ENCODE measurements around the gene TAAR9. TPM values are rescaled to one million over a fixed set of nuclear protein-coding genes. Genes with fewer than 3 reads are reported as not detected.

TAAR9 gene
- total RNA-seq, 2 donors from 2014 or later: not detected

DNA sequence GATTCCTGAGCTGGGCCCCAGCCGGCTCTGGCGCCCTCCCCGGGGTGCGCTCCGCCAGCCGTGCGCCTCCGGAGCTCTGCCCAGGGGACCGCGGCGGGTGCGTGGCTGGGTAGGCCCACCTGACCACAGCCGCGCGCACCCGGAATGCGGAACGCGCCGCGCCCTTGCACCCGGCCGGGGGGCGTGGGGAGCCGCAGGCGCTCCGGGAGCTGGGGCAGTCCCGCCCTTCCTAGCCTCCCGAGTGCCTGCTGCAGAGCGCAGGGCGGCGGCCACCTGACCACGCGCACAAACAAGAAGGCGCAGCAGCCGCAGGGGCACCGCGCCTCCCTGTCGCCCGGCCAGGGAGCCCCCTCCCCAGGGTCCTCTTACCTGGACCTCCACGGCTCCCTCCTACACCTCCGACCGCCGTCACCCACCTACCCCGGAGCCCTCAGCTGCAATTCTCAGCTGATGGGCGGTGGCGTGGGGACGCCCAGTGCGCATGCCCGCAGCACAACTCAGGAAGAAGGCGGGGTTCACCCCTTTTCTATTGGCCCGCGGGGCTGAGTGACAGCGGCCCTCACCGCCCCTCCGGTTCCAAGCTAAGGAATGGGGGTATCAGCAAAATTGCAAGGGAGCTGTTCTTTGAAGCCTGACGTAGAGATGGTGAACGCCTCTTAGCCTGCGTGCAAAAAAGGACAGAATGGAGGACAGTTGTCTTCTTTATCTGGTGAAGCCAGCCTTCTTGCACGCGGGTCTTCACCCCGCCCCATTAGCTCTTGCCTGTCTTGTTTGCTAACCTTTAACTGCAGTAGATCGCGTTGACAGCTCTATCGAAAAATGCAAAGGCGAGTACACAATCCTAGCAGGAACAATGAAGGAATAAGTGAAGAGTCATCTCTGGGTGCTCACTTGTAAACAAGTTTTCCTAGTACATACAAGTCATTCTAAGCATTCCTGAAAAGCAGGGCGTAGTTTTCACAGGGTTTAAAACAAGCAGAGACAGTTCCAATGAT is 25.1 kb upstream of the TAAR9 start, which contains the start of gene STX7:
Gene STX7, minus strand, starts transcription at position 479 of the 995 bp plus-strand sequence. CDS start 9,586 bp downstream, outside the sequence.
- Histone ChIP-seq H3K36me3 (ENCODE audit: control insufficient read depth, insufficient read depth, low read length) (no peaks in the 10 kb centered on the region), H3K4me1 (ENCODE audit: control insufficient read depth, insufficient read depth, low read length) (peaks cover 3% of the 10 kb centered on the region), H3K4me3 (ENCODE audit: low read length) (peak within 1 kb of the TSS; percentile 96), H3K27me3 (ENCODE audit: control insufficient read depth, insufficient read depth, low read length, poor library complexity, severe bottlenecking) (peaks cover 27% of the 10 kb centered on the region), H3K9ac (ENCODE audit: extremely low read depth, low read length, poor library complexity, severe bottlenecking) (peak within 1 kb of the TSS; percentile 78), H3K27ac (ENCODE audit: low read depth, low read length) (no peak within 1 kb of the TSS), H3K9me3 (ENCODE audit: control insufficient read depth, low read length) (no peaks in the 10 kb centered on the region)
- peak; percentile 96 for DNase-seq
- H3K9me3 Mint-ChIP-seq: no peaks in the 10 kb centered on the region
- peak within 1 kb of the TSS; percentile 86 for H3K4me3 Mint-ChIP-seq
- H3K27ac Mint-ChIP-seq: peak within 1 kb of the TSS; percentile 91
- H3K36me3 Mint-ChIP-seq (ENCODE audit: low read depth): no peaks in the 10 kb centered on the region
- H3K27me3 Mint-ChIP-seq (ENCODE audit: insufficient read depth): peaks cover 30% of the 10 kb centered on the region
- TF ChIP-seq, protein P1, sequence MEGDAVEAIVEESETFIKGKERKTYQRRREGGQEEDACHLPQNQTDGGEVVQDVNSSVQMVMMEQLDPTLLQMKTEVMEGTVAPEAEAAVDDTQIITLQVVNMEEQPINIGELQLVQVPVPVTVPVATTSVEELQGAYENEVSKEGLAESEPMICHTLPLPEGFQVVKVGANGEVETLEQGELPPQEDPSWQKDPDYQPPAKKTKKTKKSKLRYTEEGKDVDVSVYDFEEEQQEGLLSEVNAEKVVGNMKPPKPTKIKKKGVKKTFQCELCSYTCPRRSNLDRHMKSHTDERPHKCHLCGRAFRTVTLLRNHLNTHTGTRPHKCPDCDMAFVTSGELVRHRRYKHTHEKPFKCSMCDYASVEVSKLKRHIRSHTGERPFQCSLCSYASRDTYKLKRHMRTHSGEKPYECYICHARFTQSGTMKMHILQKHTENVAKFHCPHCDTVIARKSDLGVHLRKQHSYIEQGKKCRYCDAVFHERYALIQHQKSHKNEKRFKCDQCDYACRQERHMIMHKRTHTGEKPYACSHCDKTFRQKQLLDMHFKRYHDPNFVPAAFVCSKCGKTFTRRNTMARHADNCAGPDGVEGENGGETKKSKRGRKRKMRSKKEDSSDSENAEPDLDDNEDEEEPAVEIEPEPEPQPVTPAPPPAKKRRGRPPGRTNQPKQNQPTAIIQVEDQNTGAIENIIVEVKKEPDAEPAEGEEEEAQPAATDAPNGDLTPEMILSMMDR (conservative IDR thresholded peaks at IDR 0.05): no peak
- whole genome bisulfite sequencing, 2 experiments (ENCODE audit: insufficient coverage in 1 of 2, insufficient read length in 1 of 2): 1% methylated on average over 23 to 67 of the region's 67 CpGs
- H3K4me1 Mint-ChIP-seq: peaks cover 19% of the 10 kb centered on the region

DNA sequence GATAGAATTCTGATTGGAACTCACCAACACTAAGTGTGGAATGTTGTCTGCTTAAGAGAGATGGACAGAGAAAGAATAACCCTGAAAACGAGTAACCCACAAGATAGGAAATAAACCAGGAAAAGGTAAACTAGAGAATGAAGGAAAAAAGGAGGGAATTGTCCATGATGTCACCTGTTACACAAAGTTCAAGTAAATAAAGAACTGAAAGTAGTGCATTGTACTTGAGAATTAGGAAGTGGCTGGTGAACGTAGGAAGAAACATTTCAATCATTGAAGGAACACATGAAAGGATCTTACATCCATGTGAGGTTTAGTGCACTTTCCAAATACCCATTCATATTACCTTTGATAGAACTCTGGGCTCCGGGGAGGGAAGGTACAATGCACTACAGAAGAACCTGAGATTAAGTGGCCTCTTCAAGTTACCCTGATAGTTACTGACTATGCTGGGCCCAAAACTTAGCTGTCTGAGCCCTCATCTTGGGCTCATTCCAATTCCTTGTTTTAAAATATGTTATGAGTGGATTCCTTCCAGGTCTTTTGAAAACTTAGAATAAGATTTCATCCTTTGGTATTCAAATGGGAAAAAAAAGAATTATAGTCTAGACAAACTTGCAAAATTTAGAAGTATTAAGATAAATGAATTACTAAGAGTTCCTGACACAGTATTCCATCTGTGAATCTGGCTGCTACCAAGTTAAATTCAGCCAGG is 24.1 kb upstream of the TAAR9 start:
- H3K9me3 Mint-ChIP-seq: no peaks in the 10 kb centered on the region
- H3K27ac ChIP-seq (ENCODE audit: low read depth, low read length): no peak overlapping the region
- peaks cover 19% of the 10 kb centered on the region for H3K4me1 Mint-ChIP-seq
- H3K27me3 Mint-ChIP-seq (ENCODE audit: insufficient read depth): peaks cover 30% of the 10 kb centered on the region
- peaks cover 3% of the 10 kb centered on the region for H3K4me1 ChIP-seq (ENCODE audit: control insufficient read depth, insufficient read depth, low read length)
- no peaks in the 10 kb centered on the region for H3K36me3 Mint-ChIP-seq (ENCODE audit: low read depth)
- TF ChIP-seq, protein P1 (conservative IDR thresholded peaks at IDR 0.05): no peak
- no peak overlapping the region for H3K9ac ChIP-seq (ENCODE audit: extremely low read depth, low read length, poor library complexity, severe bottlenecking)
- peaks cover 27% of the 10 kb centered on the region for H3K27me3 ChIP-seq (ENCODE audit: control insufficient read depth, insufficient read depth, low read length, poor library complexity, severe bottlenecking)
- WGBS, 2 experiments (ENCODE audit: insufficient coverage in 1 of 2, insufficient read length in 1 of 2): 81 to 85% methylated on average over 3 of the region's 3 CpGs
- peak overlapping the region; percentile 86 for H3K4me3 Mint-ChIP-seq
- no peak for DNase-seq
- H3K9me3 ChIP-seq (ENCODE audit: control insufficient read depth, low read length): no peaks in the 10 kb centered on the region
- H3K4me3 ChIP-seq (ENCODE audit: low read length): no peak overlapping the region
- H3K27ac Mint-ChIP-seq: no peak overlapping the region
- no peaks in the 10 kb centered on the region for H3K36me3 ChIP-seq (ENCODE audit: control insufficient read depth, insufficient read depth, low read length)

DNA sequence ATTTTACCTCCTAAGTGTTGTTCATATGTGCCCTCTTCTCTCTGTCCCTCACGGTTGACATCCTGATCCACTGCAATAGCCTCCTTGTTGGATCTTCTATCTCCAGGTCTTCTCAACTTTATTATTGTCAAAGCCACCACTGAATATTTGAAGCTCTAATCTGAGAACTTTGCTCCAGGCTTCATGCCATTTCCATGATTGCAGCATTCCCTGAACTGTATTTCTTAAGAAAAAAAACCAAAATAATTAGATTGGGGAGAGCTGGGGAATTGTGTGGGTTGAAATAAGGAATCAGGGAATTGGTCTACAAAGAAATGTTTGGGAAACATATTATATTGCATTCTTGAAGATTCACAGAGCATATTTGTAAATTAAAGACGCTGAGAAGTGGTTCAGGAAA is 22.7 kb upstream of the TAAR9 start:
- H3K4me1 Mint-ChIP-seq: peaks cover 19% of the 10 kb centered on the region
- peaks cover 27% of the 10 kb centered on the region for H3K27me3 ChIP-seq (ENCODE audit: control insufficient read depth, insufficient read depth, low read length, poor library complexity, severe bottlenecking)
- H3K36me3 ChIP-seq (ENCODE audit: control insufficient read depth, insufficient read depth, low read length): no peaks in the 10 kb centered on the region
- H3K9ac ChIP-seq (ENCODE audit: extremely low read depth, low read length, poor library complexity, severe bottlenecking): no peak overlapping the region
- no peak overlapping the region for H3K27ac ChIP-seq (ENCODE audit: low read depth, low read length)
- no peak for DNase-seq
- no peaks in the 10 kb centered on the region for H3K36me3 Mint-ChIP-seq (ENCODE audit: low read depth)
- H3K4me3 ChIP-seq (ENCODE audit: low read length): no peak overlapping the region
- no peak overlapping the region for H3K27ac Mint-ChIP-seq
- TF ChIP-seq, protein P1 (conservative IDR thresholded peaks at IDR 0.05): no peak
- no peaks in the 10 kb centered on the region for H3K9me3 Mint-ChIP-seq
- H3K27me3 Mint-ChIP-seq (ENCODE audit: insufficient read depth): peaks cover 30% of the 10 kb centered on the region
- H3K9me3 ChIP-seq (ENCODE audit: control insufficient read depth, low read length): no peaks in the 10 kb centered on the region
- H3K4me1 ChIP-seq (ENCODE audit: control insufficient read depth, insufficient read depth, low read length): peaks cover 3% of the 10 kb centered on the region
- H3K4me3 Mint-ChIP-seq: no peak overlapping the region
- WGBS, 2 experiments (ENCODE audit: insufficient coverage in 1 of 2, insufficient read length in 1 of 2): 80 to 93% methylated on average over 1 to 2 of the region's 2 CpGs
